OCI-LY1 (cell line): ENCODE measurements around the gene CHMP5.

ENCODE experiments used
- CTCF ChIP-seq: fragments of 200-600 bp; sonication (generic), shearing (Covaris generic); IDR thresholded peaks from 2 replicates; pipeline ENCODE4 v1.5.1; 2017; ENCODE audit warnings: mild to moderate bottlenecking, antibody characterized with exemption, low read length, moderate library complexity, mixed read lengths
- EZH2 ChIP-seq: fragments of 200-600 bp; sonication (generic), shearing (Covaris generic); IDR thresholded peaks from 2 replicates; pipeline ENCODE4 v1.8.0; 2017; ENCODE audit warnings: borderline replicate concordance, mixed run types, mild to moderate bottlenecking, antibody characterized with exemption, low read length, moderate library complexity, mixed read lengths

- peak; percentile 83 for TF ChIP-seq CTCF
- no peak for TF ChIP-seq EZH2
Measured at GRCh38 chr9:33287087-33287490, 22.2 kb downstream of the CHMP5 start.
